DND-41 (cell line): ENCODE data around the gene DCAF16.

Source experiments
- ATAC-seq: fragments of 200-7000 bp; cut with Tn5 transposase; 3 replicates; pipeline ENCODE4 v1.9.1; 2021; ENCODE audit warnings: low read depth; ENCODE audit not compliant: insufficient read depth
- DNase-seq: peaks from one replicate; pipeline ENCODE4 v3.0.0-alpha.2; 2020
- H2AFZ ChIP-seq: 2 replicates; pipeline ENCODE4 v1.6.0; 2012; ENCODE audit warnings: low read depth, low read length
- H3K27ac ChIP-seq: 2 replicates; pipeline ENCODE4 v1.5.1; 2012; ENCODE audit warnings: low read length, inconsistent platforms
- H3K27me3 ChIP-seq: fragments of 200-600 bp; sonication (generic); 2 replicates; pipeline ENCODE4 v1.6.0; 2012; ENCODE audit warnings: low read length, mild to moderate bottlenecking, inconsistent platforms; ENCODE audit not compliant: insufficient read depth, poor library complexity
- H3K36me3 ChIP-seq: 2 replicates; pipeline ENCODE4 v1.5.1; 2012; ENCODE audit warnings: low read length, inconsistent platforms; ENCODE audit not compliant: insufficient read depth
- H3K4me1 ChIP-seq: 2 replicates; pipeline ENCODE4 v1.5.1; 2012; ENCODE audit warnings: mild to moderate bottlenecking, low read length; ENCODE audit not compliant: insufficient read depth
- H3K4me2 ChIP-seq: 2 replicates; pipeline ENCODE4 v1.6.0; 2012; ENCODE audit warnings: mild to moderate bottlenecking, moderate library complexity, low read length, inconsistent platforms; ENCODE audit not compliant: insufficient read depth
- H3K4me3 ChIP-seq, 2 experiments: fragments of 200-600 bp in 1 of 2; shearing (Covaris generic) in 1 of 2; 2 replicates each; pipeline ENCODE4 v1.5.1; 2012 to 2016; ENCODE audit warnings: inconsistent platforms in 2 of 2, low read length in 2 of 2, mild to moderate bottlenecking in 2 of 2, low read depth in 1 of 2, moderate library complexity in 1 of 2
- H3K79me2 ChIP-seq: 2 replicates; pipeline ENCODE4 v1.6.0; 2012; ENCODE audit warnings: low read length, inconsistent platforms; ENCODE audit not compliant: insufficient read depth
- H3K9ac ChIP-seq: 2 replicates; pipeline ENCODE4 v1.6.0; 2012; ENCODE audit warnings: low read depth, mild to moderate bottlenecking, inconsistent platforms, low read length, moderate library complexity
- H3K9me3 ChIP-seq: 2 replicates; pipeline ENCODE4 v1.5.1; 2012; ENCODE audit warnings: low read length, moderate library complexity, mild to moderate bottlenecking, inconsistent platforms; ENCODE audit not compliant: insufficient read depth, severe bottlenecking
- H4K20me1 ChIP-seq: 2 replicates; pipeline ENCODE4 v1.6.0; 2012; ENCODE audit warnings: low read length; ENCODE audit not compliant: insufficient read depth
- CTCF ChIP-seq: IDR thresholded peaks from 2 replicates; pipeline ENCODE4 v1.5.1; 2012; ENCODE audit warnings: borderline replicate concordance, low read length, moderate library complexity, mild to moderate bottlenecking; ENCODE audit not compliant: poor library complexity, severe bottlenecking; ENCODE audit errors: extremely low read depth
- EZH2 ChIP-seq: IDR thresholded peaks from 3 replicates; pipeline ENCODE4 v1.6.1; 2012; ENCODE audit warnings: borderline replicate concordance, low read depth, mild to moderate bottlenecking, moderate library complexity, low read length, inconsistent platforms; ENCODE audit not compliant: severe bottlenecking

Gene DCAF16

GRCh38 chr4:17810260-17811077 lies at the start of gene DCAF16, which contains the start of gene NCAPG:
DCAF16 (minus strand) TSS chr4:17810757; CDS start chr4:17804141, 6,616 bp downstream.
NCAPG (plus strand) TSS chr4:17810979; CDS start chr4:17811078, 99 bp downstream.
- peak within 1 kb of the TSS; percentile 95 for H3K4me2 ChIP-seq
- peak within 1 kb of the TSS; percentile 92 for H3K9ac ChIP-seq
- peaks cover 98% of the 10 kb centered on the region for H3K79me2 ChIP-seq
- no peak for TF ChIP-seq CTCF
- TF ChIP-seq EZH2: no peak
- no peaks in the 10 kb centered on the region for H3K9me3 ChIP-seq
- peak; percentile 83 for ATAC-seq
- H3K27me3 ChIP-seq: no peaks in the 10 kb centered on the region
- H4K20me1 ChIP-seq: peaks cover 53% of the 10 kb centered on the region
- peak within 1 kb of the TSS; percentile 97 for H3K27ac ChIP-seq
- peak within 1 kb of the TSS; percentile 85 for H2AFZ ChIP-seq
- DNase-seq: peak; percentile 99
- peaks cover 58% of the 10 kb centered on the region for H3K4me1 ChIP-seq
- H3K4me3 ChIP-seq: peak within 1 kb of the TSS; percentile 77 to 95
- peaks cover 63% of the 10 kb centered on the region for H3K36me3 ChIP-seq

GRCh38 chr4:17859793-17860406 lies 49.3 kb upstream of the DCAF16 start:
- Histone ChIP-seq H3K36me3 (peaks cover 7% of the 10 kb centered on the region; the same call in 1 of the 2 replicates), H4K20me1 (no peaks in the 10 kb centered on the region), H3K4me2 (no peak overlapping the region), H2AFZ (no peak overlapping the region), H3K9me3 (peaks cover 2% of the 10 kb centered on the region), H3K4me1 (no peaks in the 10 kb centered on the region), H3K9ac (no peak overlapping the region), H3K27me3 (no peaks in the 10 kb centered on the region), H3K79me2 (no peaks in the 10 kb centered on the region), H3K27ac (no peak overlapping the region), H3K4me3 (no peak overlapping the region)
- ATAC-seq: no peak
- TF ChIP-seq EZH2 (no peak), CTCF (no peak)
- no peak for DNase-seq

DNA sequence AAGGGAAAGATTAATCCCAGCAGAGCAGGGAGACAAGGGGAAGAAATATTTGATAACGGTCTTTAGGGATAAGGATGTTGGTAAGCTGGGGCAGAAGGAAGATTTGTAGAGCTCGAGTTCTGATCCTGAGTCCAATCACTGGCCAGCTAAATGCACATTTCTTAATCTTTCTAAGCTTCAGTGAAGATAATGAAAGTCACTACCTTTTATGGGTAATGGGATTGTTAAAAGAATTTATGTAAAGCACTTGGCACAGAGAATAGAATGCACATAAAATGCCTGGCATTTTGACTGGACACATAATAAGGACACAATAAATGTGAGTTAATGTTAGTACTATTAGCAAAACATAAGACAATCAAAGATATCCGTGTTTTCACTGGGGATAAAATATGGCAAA lies 43.5 kb upstream of the DCAF16 start:
- Histone ChIP-seq H3K4me1 (no peaks in the 10 kb centered on the region), H3K9ac (no peak overlapping the region), H3K36me3 (no peaks in the 10 kb centered on the region), H2AFZ (no peak overlapping the region), H4K20me1 (no peaks in the 10 kb centered on the region), H3K9me3 (no peaks in the 10 kb centered on the region), H3K4me3 (no peak overlapping the region), H3K4me2 (no peak overlapping the region), H3K27ac (no peak overlapping the region), H3K27me3 (no peaks in the 10 kb centered on the region), H3K79me2 (no peaks in the 10 kb centered on the region)
- no peak for DNase-seq
- no peak for ATAC-seq
- TF ChIP-seq EZH2 (no peak), CTCF (no peak)
